ENCODE measurements around the gene PDE4D. TPM values are rescaled to one million over a fixed set of nuclear protein-coding genes. Genes with fewer than 3 reads are reported as not detected.

PDE4D gene
- total and polyA plus RNA-seq, 2 donors (not counting 3 experiments of a cell fraction or from before 2014, with no cell fraction given): 34.5 to 51.2 TPM

- Histone ChIP-seq H3K9me3 (replicated peaks; ENCODE audit: control insufficient read depth, insufficient read depth, low read length) (no peaks in the 10 kb centered on the region), H3K4me1 (ENCODE audit: control insufficient read depth, extremely low read depth, insufficient read depth, low read length) (peaks cover 6% of the 10 kb centered on the region), H3K79me2 (ENCODE audit: control insufficient read depth, insufficient read depth, low read length) (no peaks in the 10 kb centered on the region), H4K20me1 (replicated peaks; ENCODE audit: control insufficient read depth, extremely low read depth, insufficient read depth, low read length) (no peaks in the 10 kb centered on the region), H3K9me1 (replicated peaks; ENCODE audit: control insufficient read depth, extremely low read depth, insufficient read depth, low read length) (no peaks in the 10 kb centered on the region), H3K4me3 (replicated peaks in 1 of 3; ENCODE audit: insufficient read depth in 1 of 3, low read depth in 1 of 3, low read length in 3 of 3) (no peak overlapping the region), H3K27ac (ENCODE audit: insufficient read depth, low read depth, low read length) (no peak overlapping the region), H3K36me3 (ENCODE audit: control insufficient read depth in 2 of 2, extremely low read depth in 1 of 2, insufficient read depth in 2 of 2, low read length in 2 of 2) (no peaks in the 10 kb centered on the region), H3K9ac (replicated peaks; ENCODE audit: extremely low read depth, insufficient read depth, low read length) (no peak overlapping the region), H3K4me2 (ENCODE audit: insufficient read depth, low read length) (no peak overlapping the region), H2AFZ (ENCODE audit: low read depth, low read length) (no peak overlapping the region), H3K27me3 (ENCODE audit: control insufficient read depth in 2 of 2, insufficient read depth in 2 of 2, low read length in 2 of 2) (no peaks in the 10 kb centered on the region)
- dilution Hi-C loops (cut with MboI; ENCODE audit: extremely low pct_ligation_motif_present, low sequenced_read_pairs): no loop called here
- TF ChIP-seq POLR2A (IDR thresholded peaks at IDR 0.05; ENCODE audit: low read depth, low read length) (no peak), MAX (IDR thresholded peaks at IDR 0.05; ENCODE audit: insufficient read depth, insufficient read length) (no peak), POLR2AphosphoS5 (IDR thresholded peaks at IDR 0.05; ENCODE audit: insufficient read depth, low read depth, low read length) (no peak), FOS (IDR thresholded peaks at IDR 0.05; ENCODE audit: borderline replicate concordance, insufficient read depth, low read length) (no peak), GATA2 (IDR thresholded peaks at IDR 0.05; ENCODE audit: insufficient read depth, insufficient read length, low read depth, low read length) (no peak), EZH2 (IDR thresholded peaks at IDR 0.05; ENCODE audit: borderline replicate concordance, low read depth, low read length, severe bottlenecking) (no peak), MYC (IDR thresholded peaks at IDR 0.05; ENCODE audit: low read depth, low read length) (no peak), JUN (IDR thresholded peaks at IDR 0.05; ENCODE audit: borderline replicate concordance, insufficient read depth, insufficient read length, low read depth) (no peak)
- TF ChIP-seq, protein P1, sequence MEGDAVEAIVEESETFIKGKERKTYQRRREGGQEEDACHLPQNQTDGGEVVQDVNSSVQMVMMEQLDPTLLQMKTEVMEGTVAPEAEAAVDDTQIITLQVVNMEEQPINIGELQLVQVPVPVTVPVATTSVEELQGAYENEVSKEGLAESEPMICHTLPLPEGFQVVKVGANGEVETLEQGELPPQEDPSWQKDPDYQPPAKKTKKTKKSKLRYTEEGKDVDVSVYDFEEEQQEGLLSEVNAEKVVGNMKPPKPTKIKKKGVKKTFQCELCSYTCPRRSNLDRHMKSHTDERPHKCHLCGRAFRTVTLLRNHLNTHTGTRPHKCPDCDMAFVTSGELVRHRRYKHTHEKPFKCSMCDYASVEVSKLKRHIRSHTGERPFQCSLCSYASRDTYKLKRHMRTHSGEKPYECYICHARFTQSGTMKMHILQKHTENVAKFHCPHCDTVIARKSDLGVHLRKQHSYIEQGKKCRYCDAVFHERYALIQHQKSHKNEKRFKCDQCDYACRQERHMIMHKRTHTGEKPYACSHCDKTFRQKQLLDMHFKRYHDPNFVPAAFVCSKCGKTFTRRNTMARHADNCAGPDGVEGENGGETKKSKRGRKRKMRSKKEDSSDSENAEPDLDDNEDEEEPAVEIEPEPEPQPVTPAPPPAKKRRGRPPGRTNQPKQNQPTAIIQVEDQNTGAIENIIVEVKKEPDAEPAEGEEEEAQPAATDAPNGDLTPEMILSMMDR (IDR thresholded peaks at IDR 0.05; ENCODE audit: extremely low read depth in 1 of 2, insufficient read depth in 1 of 2, low read depth in 1 of 2, low read length in 2 of 2): no peak
- CTCF ChIA-PET: no interaction called here
- FAIRE-seq (no peak), DNase-seq (ENCODE audit: low read depth, low spot score) (no peak)
- no TSS peak for BruUV-seq (replicated peaks)
- POLR2A ChIA-PET: no interaction called here
- intact Hi-C loops (cut with micrococcal nuclease): no loop called here
These were observed 178.3 kb downstream of the PDE4D start for GRCh38 chr5:59715228-59715627.

Measured in endothelial cell of umbilical vein (primary cell).